ENCODE data around the gene GNB1. TPM values are rescaled to one million over a fixed set of nuclear protein-coding genes. Genes with fewer than 3 reads are reported as not detected.
"Not testable (repeated sequence)": the region's sequence is repeated elsewhere in the genome, so short reads cannot be mapped to it uniquely, and the experiment has no call there.

GNB1 gene
- total and polyA plus RNA-seq, 8 donors, result 241 to 360 (median 271) TPM

DNA sequence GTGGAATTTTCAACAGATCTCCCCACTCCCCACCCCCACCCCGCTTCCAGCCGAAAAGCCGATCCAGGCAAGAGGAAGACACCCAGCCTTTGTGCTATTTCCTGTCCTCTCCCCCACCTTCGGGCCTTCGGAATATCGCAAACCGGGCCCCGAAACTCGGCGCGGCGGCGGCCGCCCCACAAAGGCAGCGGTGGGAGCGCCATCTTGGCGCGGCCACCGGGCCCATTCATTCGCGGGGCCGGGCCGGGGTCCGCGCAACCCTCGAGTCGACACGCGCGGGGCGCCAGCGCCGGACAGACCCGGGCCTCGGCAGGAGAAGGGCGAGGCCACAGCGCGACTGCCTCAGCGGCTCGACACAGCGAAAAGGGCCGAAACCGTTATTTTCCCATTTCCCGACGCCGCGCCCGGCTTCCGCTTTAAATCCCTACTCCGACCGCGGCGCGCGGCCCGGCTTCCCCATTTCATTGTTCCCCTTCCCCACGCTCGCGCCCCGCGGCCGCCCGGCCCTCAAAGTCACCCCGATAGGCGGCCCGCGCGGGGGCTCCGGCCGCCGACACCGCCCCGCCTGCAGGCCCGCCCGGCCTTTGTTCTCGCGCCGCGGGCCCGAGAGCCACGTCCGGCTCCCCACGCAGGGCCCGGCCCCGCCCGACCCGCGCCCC lies 911 bp downstream of the GNB1 start:
- no peaks in the 10 kb centered on the region for H3K36me3 ChIP-seq
- peak overlapping the region; percentile 87 to 97 for H3K27ac ChIP-seq
- TF ChIP-seq, protein P1, sequence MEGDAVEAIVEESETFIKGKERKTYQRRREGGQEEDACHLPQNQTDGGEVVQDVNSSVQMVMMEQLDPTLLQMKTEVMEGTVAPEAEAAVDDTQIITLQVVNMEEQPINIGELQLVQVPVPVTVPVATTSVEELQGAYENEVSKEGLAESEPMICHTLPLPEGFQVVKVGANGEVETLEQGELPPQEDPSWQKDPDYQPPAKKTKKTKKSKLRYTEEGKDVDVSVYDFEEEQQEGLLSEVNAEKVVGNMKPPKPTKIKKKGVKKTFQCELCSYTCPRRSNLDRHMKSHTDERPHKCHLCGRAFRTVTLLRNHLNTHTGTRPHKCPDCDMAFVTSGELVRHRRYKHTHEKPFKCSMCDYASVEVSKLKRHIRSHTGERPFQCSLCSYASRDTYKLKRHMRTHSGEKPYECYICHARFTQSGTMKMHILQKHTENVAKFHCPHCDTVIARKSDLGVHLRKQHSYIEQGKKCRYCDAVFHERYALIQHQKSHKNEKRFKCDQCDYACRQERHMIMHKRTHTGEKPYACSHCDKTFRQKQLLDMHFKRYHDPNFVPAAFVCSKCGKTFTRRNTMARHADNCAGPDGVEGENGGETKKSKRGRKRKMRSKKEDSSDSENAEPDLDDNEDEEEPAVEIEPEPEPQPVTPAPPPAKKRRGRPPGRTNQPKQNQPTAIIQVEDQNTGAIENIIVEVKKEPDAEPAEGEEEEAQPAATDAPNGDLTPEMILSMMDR (IDR thresholded peaks at IDR 0.05), result no peak
- peaks cover 0 to 5% of the 10 kb centered on the region in 2 donors for H3K27me3 ChIP-seq
- peaks cover 30 to 65% of the 10 kb centered on the region in 2 donors for H3K4me1 ChIP-seq
- no peak for ATAC-seq
- intact Hi-C loops (cut with DNase I), result no loop called here
- peak overlapping the region; percentile 75 to 93 for H3K4me3 ChIP-seq
- DNase-seq, result peak in 3 of 4 donors; percentile 27 to 97 (median 77)
- H3K9me3 ChIP-seq, result no peaks in the 10 kb centered on the region

DNA sequence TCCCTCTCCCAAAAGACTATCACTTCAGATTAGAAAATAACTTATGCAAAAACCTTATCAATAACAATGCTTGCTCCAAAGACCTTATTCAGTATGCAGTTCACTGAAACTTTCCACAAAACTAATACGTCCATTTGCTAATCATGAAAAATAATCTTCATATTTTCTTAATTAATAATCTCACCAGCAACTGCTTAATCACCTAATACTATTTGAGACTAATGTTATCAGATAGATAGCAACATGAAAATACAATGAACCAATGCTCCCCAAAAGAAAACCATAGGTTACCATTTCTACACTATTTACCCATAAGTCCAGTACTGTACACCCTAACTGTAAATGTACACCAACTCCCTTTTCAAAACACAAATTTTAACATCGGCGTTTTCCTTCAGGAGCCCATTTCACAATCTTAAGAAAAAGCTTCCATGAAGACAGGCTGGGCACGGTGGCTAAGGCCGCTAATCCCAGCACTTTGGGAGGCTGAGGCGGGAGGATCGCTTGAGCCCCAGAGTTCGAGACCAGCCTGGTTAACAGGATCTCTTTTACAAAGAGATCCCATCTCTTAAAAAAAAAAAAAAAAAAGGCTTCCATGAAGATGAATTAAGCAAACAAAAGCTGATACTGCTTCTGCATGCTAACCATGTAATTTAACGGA lies 1.7 kb downstream of the GNB1 start:
- intact Hi-C loops (cut with DNase I), result no loop called here

DNA sequence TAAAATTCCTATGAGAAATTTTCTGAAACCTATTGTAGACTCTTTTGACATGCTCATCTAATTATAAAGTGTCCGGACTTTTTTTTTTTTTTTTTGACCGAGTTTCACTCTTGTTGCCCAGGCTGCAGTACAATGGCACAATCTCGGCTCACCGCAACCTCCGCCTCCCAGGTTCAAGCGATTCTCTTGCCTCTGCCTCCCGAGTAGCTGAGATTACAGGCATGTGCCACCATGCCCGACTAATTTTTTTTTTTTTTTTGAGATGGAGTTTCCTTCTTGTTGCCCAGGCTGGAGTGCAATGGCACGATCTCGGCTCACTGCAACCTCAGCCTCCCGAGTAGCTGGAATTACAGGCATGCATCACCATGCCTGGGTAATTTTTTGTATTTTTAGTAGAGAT lies 7.0 kb downstream of the GNB1 start:
- H3K36me3 ChIP-seq; intact Hi-C loops (cut with DNase I): not testable (repeated sequence)

More for the DNA sequence above, 1.7 kb downstream of the GNB1 start:
- Histone ChIP-seq H3K27ac (peak overlapping the region; percentile 87 to 97), H3K36me3 (no peaks in the 10 kb centered on the region), H3K4me3 (peak overlapping the region; percentile 75 to 93), H3K9me3 (no peaks in the 10 kb centered on the region), H3K27me3 (no peaks in the 10 kb centered on the region), H3K4me1 (peaks cover 30 to 69% of the 10 kb centered on the region in 2 donors)
- no peak for ATAC-seq
- TF ChIP-seq, protein P1 (IDR thresholded peaks at IDR 0.05), result no peak
- DNase-seq, result peak in 1 of 4 donors; percentile 31

DNA sequence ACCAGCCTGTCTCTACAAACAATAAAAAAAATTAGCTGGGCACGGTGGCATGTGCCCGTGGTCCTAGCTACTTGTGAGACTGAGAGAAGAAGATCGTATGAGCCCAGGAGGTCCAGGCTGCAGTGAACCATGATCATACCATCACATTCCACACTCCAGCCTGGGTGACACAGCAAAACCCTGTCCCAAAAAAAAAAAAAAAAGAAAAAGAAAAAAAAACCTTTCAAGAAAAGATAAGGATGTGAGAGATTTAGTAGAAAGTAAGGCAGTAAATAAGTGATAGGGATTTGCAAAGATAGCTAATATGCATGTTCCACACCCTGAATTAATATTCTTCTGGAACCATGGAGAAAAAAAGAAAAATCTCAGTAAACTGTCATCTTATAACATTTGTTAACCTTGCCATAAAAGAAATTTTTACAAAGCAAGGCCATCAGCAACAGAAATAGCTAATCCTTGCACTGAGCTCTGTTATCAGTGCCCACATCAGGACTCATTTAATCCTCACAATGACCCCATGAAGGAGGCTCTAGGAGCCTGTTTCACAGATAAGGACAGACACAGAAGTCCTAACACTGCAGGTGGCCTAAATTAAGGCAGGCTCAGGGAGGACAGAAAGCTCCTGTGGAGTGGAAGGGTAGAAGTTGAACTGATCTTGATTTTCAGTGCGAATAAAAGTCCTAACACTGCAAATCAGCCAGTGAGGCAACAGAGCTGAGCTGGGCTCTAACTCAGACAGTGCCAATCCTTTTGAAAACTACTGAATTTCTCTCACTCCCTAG lies 7.6 kb downstream of the GNB1 start:
- H3K27ac ChIP-seq, result peak overlapping the region in 1 of 2 donors; percentile 10
- intact Hi-C loops (cut with DNase I), result no loop called here
- H3K4me1 ChIP-seq, result peaks cover 27 to 97% of the 10 kb centered on the region in 2 donors
- H3K36me3 ChIP-seq, result peaks cover 0 to 11% of the 10 kb centered on the region in 2 donors
- no peaks in the 10 kb centered on the region for H3K27me3 ChIP-seq
- no peak for DNase-seq
- TF ChIP-seq, protein P1 (IDR thresholded peaks at IDR 0.05), result no peak
- ATAC-seq, result no peak
- no peaks in the 10 kb centered on the region for H3K9me3 ChIP-seq
- H3K4me3 ChIP-seq, result no peak overlapping the region

More for the DNA sequence above, 7.0 kb downstream of the GNB1 start:
- DNase-seq, ATAC-seq, H3K9me3 ChIP-seq, H3K27me3 ChIP-seq, H3K4me3 ChIP-seq, H3K27ac ChIP-seq: not testable (repeated sequence)
- peaks cover 33 to 97% of the 10 kb centered on the region in 2 donors for H3K4me1 ChIP-seq

DNA sequence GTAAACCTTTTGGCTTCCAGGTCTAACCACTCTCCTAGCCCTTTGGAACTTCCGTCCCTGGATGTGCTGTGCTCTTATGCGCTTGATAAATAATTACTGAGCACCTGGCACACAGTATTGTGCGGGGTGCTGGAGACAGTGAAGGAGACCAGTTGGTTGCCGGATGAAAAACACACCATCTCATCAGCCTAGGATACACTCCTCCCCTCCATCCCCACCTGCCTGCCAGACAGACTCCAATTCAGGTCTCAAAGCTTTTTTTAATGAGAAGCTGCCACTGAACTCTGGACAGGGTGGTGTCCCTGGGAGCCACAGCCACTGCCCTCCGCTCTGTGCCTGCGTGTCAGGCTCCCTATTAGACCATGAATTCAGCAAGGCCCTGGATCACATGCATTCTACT lies 9.2 kb downstream of the GNB1 start:
- ATAC-seq, result peak; percentile 41
- intact Hi-C loops (cut with DNase I), result no loop called here
- Histone ChIP-seq H3K27me3 (no peaks in the 10 kb centered on the region), H3K4me3 (no peak overlapping the region), H3K4me1 (peaks cover 12 to 97% of the 10 kb centered on the region in 2 donors), H3K36me3 (peaks cover 0 to 13% of the 10 kb centered on the region in 2 donors), H3K9me3 (no peaks in the 10 kb centered on the region), H3K27ac (no peak overlapping the region)
- no peak for DNase-seq
- TF ChIP-seq, protein P1 (IDR thresholded peaks at IDR 0.05), result no peak
